ENCODE measurements around the gene ZNF683.

- no peak for TF ChIP-seq CTCF (IDR thresholded peaks at IDR 0.05)
- TF ChIP-seq POLR2AphosphoS5 (IDR thresholded peaks at IDR 0.05) = no peak
- no peak for TF ChIP-seq POLR2A (IDR thresholded peaks at IDR 0.05)
Observed at GRCh38 chr1:26335774-26336476, 36.6 kb downstream of the ZNF683 start.
